PFSK-1 (cell line): ENCODE measurements around the gene MYOF.

Experiments
- FOXP2 ChIP-seq: optimal IDR thresholded peaks from 2 replicates; pipeline ENCODE3; 2011; ENCODE audit warnings: borderline replicate concordance, control low read depth, inconsistent platforms; ENCODE audit not compliant: insufficient read depth; ENCODE audit errors: extremely low read length, extremely low read depth
- POLR2AphosphoS5 ChIP-seq: IDR thresholded peaks from 2 replicates; pipeline ENCODE4 v1.6.1; 2012; ENCODE audit warnings: low read depth, mild to moderate bottlenecking, control low read depth, low read length, moderate library complexity
- REST ChIP-seq, 2 experiments: IDR thresholded peaks; 2 replicates each; pipeline versions ENCODE4 v1.6.1 to v1.8.0; 2011 to 2012; ENCODE audit warnings: low read depth in 2 of 2, low read length in 2 of 2, control low read depth in 1 of 2, inconsistent platforms in 1 of 2, mild to moderate bottlenecking in 1 of 2, moderate library complexity in 1 of 2; ENCODE audit not compliant: insufficient read depth in 1 of 2
- SIN3A ChIP-seq: IDR thresholded peaks from 2 replicates; pipeline ENCODE4 v1.6.1; 2012; ENCODE audit warnings: mild to moderate bottlenecking, low read length, moderate library complexity, borderline replicate concordance; ENCODE audit not compliant: insufficient read depth
- TAF1 ChIP-seq: IDR thresholded peaks from 2 replicates; pipeline ENCODE4 v1.6.1; 2012; ENCODE audit warnings: low read length, control low read depth, borderline replicate concordance; ENCODE audit not compliant: insufficient read depth

GRCh38 chr10:93299195-93299594, 182.9 kb downstream of the MYOF start:
- TF ChIP-seq POLR2AphosphoS5: no peak
- TF ChIP-seq FOXP2: no peak
- TF ChIP-seq SIN3A: no peak
- TF ChIP-seq REST (IDR thresholded peaks at IDR 0.05; ENCODE audit: insufficient read depth in 1 of 2, low read depth in 2 of 2, low read length in 2 of 2): no peak
- TF ChIP-seq TAF1: no peak
